IMR-90 (cell line): ENCODE measurements around the gene SLC9C2.

Experiments used
- POLR2A ChIP-seq: IDR thresholded peaks from 2 replicates; pipeline ENCODE4 v1.6.1; 2012; ENCODE audit warnings: mild to moderate bottlenecking, low read depth, low read length
- RFX5 ChIP-seq: IDR thresholded peaks from 2 replicates; pipeline ENCODE4 v1.8.0; 2012; ENCODE audit warnings: low read depth, mild to moderate bottlenecking, low read length, moderate library complexity

DNA sequence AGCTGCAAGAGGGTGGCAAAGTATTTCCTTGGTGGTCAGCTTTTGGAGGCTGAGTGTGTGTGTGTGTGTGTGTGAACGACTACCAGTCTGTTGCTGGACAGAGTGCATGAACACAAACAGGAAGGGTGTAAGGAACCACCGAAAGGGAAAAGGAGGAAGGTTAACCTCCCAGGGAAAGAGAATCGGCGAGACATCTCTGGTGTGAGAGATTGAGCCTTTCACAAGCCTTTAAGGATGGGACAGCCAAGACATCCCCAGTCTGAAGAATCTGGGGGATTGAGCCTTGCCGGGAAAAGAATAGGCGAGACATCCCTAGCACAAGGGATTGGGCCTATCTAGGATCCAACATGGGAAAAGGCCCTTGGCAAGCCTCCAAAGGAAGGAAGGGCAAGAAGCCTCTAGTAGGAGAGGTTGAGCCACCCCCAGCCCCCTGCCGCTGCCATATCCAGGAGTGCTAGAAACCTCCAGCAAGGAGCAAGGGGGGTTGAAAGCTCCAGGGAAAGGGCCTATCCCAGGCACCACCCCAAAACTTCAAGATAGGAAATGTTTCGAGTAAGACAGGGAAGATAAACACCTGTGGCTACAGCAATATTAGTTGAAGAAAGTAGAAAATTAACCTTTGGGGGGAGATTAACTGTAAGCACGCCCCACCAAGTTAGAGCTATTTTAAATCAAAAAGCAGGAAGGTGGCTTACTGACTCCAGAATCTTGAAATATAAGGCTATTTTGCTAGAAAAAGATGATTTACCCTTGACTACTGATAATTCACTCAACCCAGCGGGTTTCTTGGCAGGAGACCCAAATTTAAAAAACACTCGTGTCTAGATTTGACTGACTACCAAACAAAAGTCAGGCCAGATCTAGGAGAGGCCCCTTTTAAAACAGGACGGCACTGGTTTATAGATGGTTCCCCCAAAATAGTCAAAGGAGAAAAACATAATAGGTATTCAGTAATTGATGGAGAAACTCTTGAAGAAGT is 35.5 kb upstream of the SLC9C2 start:
- TF ChIP-seq POLR2A, result no peak
- TF ChIP-seq RFX5, result no peak
